ENCODE measurements around the gene RAB12.

RAB12 gene

GRCh38 chr18:8673256-8674209 is 64.3 kb downstream of the RAB12 start:
- POLR2A ChIA-PET: no interaction called here
- no peak for TF ChIP-seq CTCF (IDR thresholded peaks at IDR 0.05; ENCODE audit: control extremely low read depth, extremely low read depth, low read depth, missing control alignments)
- CTCF ChIA-PET: interaction anchor here (1.8 kb wide), 1 partner anchor 314 kb away, joined by 6 read pairs; no protein-coding TSS in a partner anchor
- peak; percentile 52 for DNase-seq (ENCODE audit: extremely low spot score)

- no peak for TF ChIP-seq CTCF (IDR thresholded peaks at IDR 0.05; ENCODE audit: control extremely low read depth, extremely low read depth, low read depth, missing control alignments)
- no peak for DNase-seq (ENCODE audit: extremely low spot score)
- ChIA-PET CTCF (no interaction called here), POLR2A (no interaction called here)
Measured at GRCh38 chr18:8675057-8675456, 65.8 kb downstream of the RAB12 start.

- TF ChIP-seq CTCF (IDR thresholded peaks at IDR 0.05; ENCODE audit: control extremely low read depth, extremely low read depth, low read depth, missing control alignments): no peak
- POLR2A ChIA-PET: no interaction called here
- CTCF ChIA-PET: interaction anchor here (1.1 to 2.7 kb wide), 4 partner anchors 9 to 27 kb away, joined by 3 to 14 read pairs (median 4); no protein-coding TSS in a partner anchor
- DNase-seq (ENCODE audit: extremely low spot score): no peak
Measured at GRCh38 chr18:8681196-8681595, 72.0 kb downstream of the RAB12 start.

DNA sequence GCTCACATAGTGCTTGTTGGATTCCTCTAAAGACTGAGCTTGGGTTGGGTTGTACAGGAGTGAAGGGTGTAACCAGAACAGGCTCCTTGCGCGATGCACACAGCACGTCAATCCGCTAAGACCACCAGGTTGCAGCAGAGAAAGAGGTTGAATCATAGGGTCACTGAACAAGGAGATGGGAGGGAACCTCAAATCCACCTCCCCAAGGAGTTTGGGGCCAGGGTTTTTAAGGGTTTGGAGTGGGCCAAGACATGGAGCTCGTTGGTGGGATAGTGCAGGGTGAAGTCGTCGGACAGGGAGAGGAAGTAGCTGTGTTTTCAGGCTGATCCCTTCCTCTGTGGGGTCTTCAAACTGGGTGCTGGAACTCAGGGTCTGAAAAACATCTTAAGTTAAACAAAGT is 75.3 kb downstream of the RAB12 start:
- DNase-seq (ENCODE audit: extremely low spot score): no peak
- no peak for TF ChIP-seq CTCF (IDR thresholded peaks at IDR 0.05; ENCODE audit: control extremely low read depth, extremely low read depth, low read depth, missing control alignments)
- POLR2A ChIA-PET: no interaction called here
- CTCF ChIA-PET: interaction anchor here (1.1 to 5.2 kb wide), 3 partner anchors 12 to 32 kb away, joined by 3 to 42 read pairs (median 9); no protein-coding TSS in a partner anchor

DNA sequence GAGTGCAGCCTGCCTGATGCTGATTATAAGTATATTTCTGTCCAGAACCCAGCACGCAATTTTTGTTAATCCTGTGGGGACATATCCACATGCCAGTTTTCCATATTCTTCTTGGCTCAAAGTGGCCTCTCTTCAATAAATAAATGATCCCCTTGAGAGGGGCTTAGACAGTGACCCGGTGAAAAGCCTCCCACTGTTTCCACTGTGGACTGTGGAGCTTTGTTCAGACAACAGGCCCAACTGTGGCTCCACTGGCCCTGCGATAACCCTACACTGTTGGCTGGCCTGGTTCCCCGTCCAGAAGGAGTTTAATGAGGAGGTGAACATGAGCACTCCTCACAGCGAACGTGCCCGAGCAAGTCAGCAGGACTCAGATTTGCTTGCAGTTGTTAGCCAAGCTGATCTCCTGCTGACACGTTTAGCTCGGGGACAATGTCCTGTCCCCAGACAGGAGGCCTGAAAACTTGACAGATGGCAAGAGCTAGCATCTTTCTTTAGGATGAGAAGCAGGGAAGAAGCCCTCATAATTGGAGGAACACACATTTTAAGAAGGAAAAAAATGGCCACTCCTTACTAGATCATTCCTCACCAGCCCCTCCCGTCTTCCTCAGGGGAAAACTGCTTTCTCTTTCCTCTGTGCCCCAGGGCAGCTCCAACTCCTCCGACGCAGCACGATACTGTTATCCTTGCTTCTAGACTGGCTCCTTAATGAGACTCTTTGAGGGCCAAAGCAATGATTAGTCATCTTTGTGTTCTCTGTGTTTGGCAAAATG is 76.1 kb downstream of the RAB12 start:
- TF ChIP-seq CTCF (IDR thresholded peaks at IDR 0.05; ENCODE audit: control extremely low read depth, extremely low read depth, low read depth, missing control alignments): no peak
- no peak for DNase-seq (ENCODE audit: extremely low spot score)
- ChIA-PET POLR2A (no interaction called here), CTCF (interaction anchor here (1.0 to 5.2 kb wide), 4 partner anchors 11 to 32 kb away, joined by 3 to 42 read pairs (median 6); no protein-coding TSS in a partner anchor)

GRCh38 chr18:8685914-8686216 is 76.6 kb downstream of the RAB12 start:
- ChIA-PET CTCF (interaction anchor here (1.0 to 5.2 kb wide), 3 partner anchors 10 to 33 kb away, joined by 3 to 42 read pairs (median 9); no protein-coding TSS in a partner anchor), POLR2A (no interaction called here)
- TF ChIP-seq CTCF (IDR thresholded peaks at IDR 0.05; ENCODE audit: control extremely low read depth, extremely low read depth, low read depth, missing control alignments): no peak
- no peak for DNase-seq (ENCODE audit: extremely low spot score)

Measured in GM10248 (cell line).